HepG2 (cell line): ENCODE data around the gene PSD. TPM values are rescaled to one million over a fixed set of nuclear protein-coding genes. Genes with fewer than 3 reads are reported as not detected.

Source experiments
- ATAC-seq: fragments of 200-7000 bp; cut with Tn5 transposase; 3 replicates; pipeline ENCODE4 v1.9.1; 2020; ENCODE audit warnings: mild to moderate bottlenecking, moderate library complexity
- BruUV-seq: library from RNA; stranded (reverse); fragments of 400-500 nt; replicated peaks from 2 replicates; lab custom pipeline; 2021; lab: Mats Ljungman, UMichigan
- CTCF ChIA-PET: fragments of 300-600 bp; formaldehyde crosslinking; extraction: SDS; loops from one replicate; lab custom pipeline; 2021; ENCODE audit warnings: low total read pairs, inconsistent platforms, low intra/inter-chr PET ratio; lab: Yijun Ruan, JAX
- POLR2A ChIA-PET: fragments of 350-600 bp; sonication (Branson Sonifier 250); formaldehyde crosslinking; loops from one replicate; lab custom pipeline; 2020; ENCODE audit warnings: antibody characterized with exemption, inconsistent platforms; lab: Yijun Ruan, JAX
- DNase-seq: peaks from one replicate; pipeline ENCODE4 v3.0.0-alpha.2; 2015; ENCODE audit warnings: low spot score
- FAIRE-seq: peaks from 3 replicates; lab custom pipeline; 2011; peaks lifted over from hg19 to GRCh38; lab: Jason Lieb, UNC
- H2AFZ ChIP-seq: one replicate; pipeline ENCODE4 v1.6.1; 2011; ENCODE audit warnings: low read length, inconsistent platforms
- H3K27ac ChIP-seq: fragments of 300-600 bp; 3 replicates; pipeline ENCODE4 v1.8.0; 2011; ENCODE audit warnings: mixed run types, mild to moderate bottlenecking, mixed read lengths, low read length, inconsistent platforms; ENCODE audit not compliant: insufficient read depth; ENCODE audit errors: extremely low read length
- H3K27me3 ChIP-seq, 2 experiments: fragments of 200-600 bp in 1 of 2; 2 replicates in 1 of 2; 3 replicates in 1 of 2; pipeline versions ENCODE4 v1.6.0 to v1.8.0; 2011; ENCODE audit warnings: low read length in 2 of 2, mild to moderate bottlenecking in 2 of 2, moderate library complexity in 2 of 2, inconsistent platforms in 1 of 2; ENCODE audit not compliant: insufficient read depth in 2 of 2, control insufficient read depth in 1 of 2
- H3K36me3 ChIP-seq, 2 experiments: fragments of 200-600 bp in 1 of 2; replicated peaks in 1 of 2; 2 replicates in 1 of 2; 3 replicates in 1 of 2; pipeline versions ENCODE4 v1.5.1 to v1.8.0; 2011; ENCODE audit warnings: low read length in 2 of 2, inconsistent platforms in 1 of 2; ENCODE audit not compliant: insufficient read depth in 2 of 2, control insufficient read depth in 1 of 2
- H3K4me1 ChIP-seq: 2 replicates; pipeline ENCODE4 v1.5.1; 2012; ENCODE audit warnings: low read length, inconsistent platforms; ENCODE audit not compliant: insufficient read depth
- H3K4me2 ChIP-seq: 2 replicates; pipeline ENCODE4 v1.6.0; 2011; ENCODE audit warnings: low read depth, low read length, inconsistent platforms
- H3K4me3 ChIP-seq, 3 experiments: fragments of 200-600 bp in 1 of 3; sonication (generic), shearing (Covaris generic) in 1 of 3; replicated peaks in 1 of 3; 2 replicates each; pipeline ENCODE4 v1.5.1; 2011 to 2016; ENCODE audit warnings: low read length in 3 of 3, inconsistent platforms in 2 of 3, low read depth in 2 of 3, mild to moderate bottlenecking in 2 of 3, control low read depth in 1 of 3, mixed read lengths in 1 of 3; ENCODE audit not compliant: insufficient read depth in 1 of 3
- H3K79me2 ChIP-seq: one replicate; pipeline ENCODE4 v1.6.1; 2011; ENCODE audit warnings: low read length, inconsistent platforms; ENCODE audit not compliant: insufficient read depth
- H3K9ac ChIP-seq: 2 replicates; pipeline ENCODE4 v1.6.0; 2011; ENCODE audit warnings: mild to moderate bottlenecking, low read depth, low read length, inconsistent platforms; ENCODE audit not compliant: insufficient read depth
- H3K9me3 ChIP-seq: 2 replicates; pipeline ENCODE4 v1.5.1; 2012; ENCODE audit warnings: mild to moderate bottlenecking, low read length
- H4K20me1 ChIP-seq: 2 replicates; pipeline ENCODE4 v1.6.0; 2011; ENCODE audit warnings: inconsistent platforms, mild to moderate bottlenecking, low read length, moderate library complexity; ENCODE audit not compliant: insufficient read depth
- ATRX ChIP-seq: sonication (generic); formaldehyde crosslinking; IDR thresholded peaks from 2 replicates; pipeline ENCODE4 v1.4.0; 2020; ENCODE audit warnings: missing genetic modification reagents, borderline replicate concordance
- FOXK2 ChIP-seq: fragments of 450-650 bp; IDR thresholded peaks from 2 replicates; pipeline ENCODE4 v1.6.1; 2016
- SAP130 ChIP-seq: IDR thresholded peaks from 2 replicates; pipeline ENCODE4 v1.6.1; 2016; ENCODE audit warnings: low read depth
- ZNF33B ChIP-seq: sonication (generic); formaldehyde crosslinking; IDR thresholded peaks from 2 replicates; pipeline ENCODE4 v1.5.1; 2020; ENCODE audit warnings: mild to moderate bottlenecking, missing genetic modification reagents
- ZNF574 ChIP-seq: sonication (generic); formaldehyde crosslinking; IDR thresholded peaks from 2 replicates; pipeline ENCODE4 v1.4.0; 2020; ENCODE audit warnings: missing genetic modification reagents
- WGBS: methylation state at CpG from one replicate; pipeline ENCODE4 v1.1.6; 2017; ENCODE audit warnings: low lambda C conversion rate; 5-methylcytosine and 5-hydroxymethylcytosine counted together
- in situ Hi-C: cut with HindIII; loops from 2 replicates; pipeline ENCODE4 v1.10.0; 2017; ENCODE audit warnings: low pct_unique_long_range_greater_than_20kb; ENCODE audit not compliant: extremely low pct_ligation_motif_present
- intact Hi-C: fragments of 100-400 bp; cut with micrococcal nuclease; formaldehyde crosslinking; loops from one replicate; pipeline ENCODE4 v1.10.0; 2022; ENCODE audit not compliant: unreplicated experiment
- polyA plus RNA-seq, 8 experiments: library from polyadenylated mRNA; depleted of rRNA in 3 of 8; stranded (reverse) in 7 of 8; unstranded in 1 of 8; fragments of >200 nt; fragmentation: Illumina TruSeq in 4 of 8; extraction: Trizol in 4 of 8; gene quantifications; 2 replicates each; pipeline versions ENCODE4 v1.2.1 to v1.2.3, GENCODE V29; 2011 to 2016; ENCODE audit warnings: low read depth in 4 of 8, missing spikeins in 1 of 8, mixed read lengths in 1 of 8; ENCODE audit not compliant: insufficient read depth in 1 of 8
- total RNA-seq, 5 experiments: library from RNA; depleted of rRNA; stranded (reverse); fragments of >200 nt; fragmentation: Illumina TruSeq; extraction: Trizol; gene quantifications; 2 replicates each; pipeline ENCODE4 v1.2.3, GENCODE V29; 2016; ENCODE audit warnings: low read depth in 1 of 5
- TF ChIP-seq, protein P1 (sequence below): sonication (generic); formaldehyde crosslinking; IDR thresholded peaks from one replicate; pipeline ENCODE4 v1.5.1; 2020; ENCODE audit warnings: mild to moderate bottlenecking, missing genetic modification reagents; ENCODE audit errors: not compliant biosample characterization
- TF ChIP-seq, protein P2 (sequence below): sonication (generic); formaldehyde crosslinking; conservative IDR thresholded peaks from 2 replicates; pipeline ENCODE4 v1.4.0; 2020; ENCODE audit warnings: mild to moderate bottlenecking, missing genetic modification reagents, moderate library complexity

PSD gene
- total and polyA plus RNA-seq, 2 of the 13 experiments (the other 11 are each of a cell fraction or from before 2014, with no cell fraction given), result 0.35 to 0.58 TPM

GRCh38 chr10:102429468-102429867 lies 10.9 kb upstream of the PSD start:
- H3K79me2 ChIP-seq, result peaks cover 5% of the 10 kb centered on the region
- peaks cover 0 to 1% of the 10 kb centered on the region in 2 experiments; a peak in 1 of 5 replicates for H3K36me3 ChIP-seq
- H3K4me1 ChIP-seq, result peaks cover 24% of the 10 kb centered on the region
- FAIRE-seq, result no peak
- POLR2A ChIA-PET, result interaction anchor here (0.5 kb wide), 1 partner anchor 13 kb away, joined by 3 read pairs; no protein-coding TSS in a partner anchor
- no peak overlapping the region for H3K27ac ChIP-seq
- DNase-seq, result no peak
- BruUV-seq, result no TSS peak
- WGBS, result 78% methylated on average over 6 of the region's 8 CpGs
- H3K4me2 ChIP-seq, result no peak overlapping the region
- H4K20me1 ChIP-seq, result no peaks in the 10 kb centered on the region
- in situ Hi-C loops, result no loop called here
- CTCF ChIA-PET, result no interaction called here
- ATAC-seq, result no peak
- intact Hi-C loops, result no loop called here
- H3K9ac ChIP-seq, result no peak overlapping the region
- no peak overlapping the region for H3K4me3 ChIP-seq
- H3K9me3 ChIP-seq, result no peaks in the 10 kb centered on the region
- no peaks in the 10 kb centered on the region; a peak in 1 of 5 replicates for H3K27me3 ChIP-seq
- H2AFZ ChIP-seq, result no peak overlapping the region
- no peak for TF ChIP-seq SAP130 (CRISPR knock-in tag)
- TF ChIP-seq, protein P1, sequence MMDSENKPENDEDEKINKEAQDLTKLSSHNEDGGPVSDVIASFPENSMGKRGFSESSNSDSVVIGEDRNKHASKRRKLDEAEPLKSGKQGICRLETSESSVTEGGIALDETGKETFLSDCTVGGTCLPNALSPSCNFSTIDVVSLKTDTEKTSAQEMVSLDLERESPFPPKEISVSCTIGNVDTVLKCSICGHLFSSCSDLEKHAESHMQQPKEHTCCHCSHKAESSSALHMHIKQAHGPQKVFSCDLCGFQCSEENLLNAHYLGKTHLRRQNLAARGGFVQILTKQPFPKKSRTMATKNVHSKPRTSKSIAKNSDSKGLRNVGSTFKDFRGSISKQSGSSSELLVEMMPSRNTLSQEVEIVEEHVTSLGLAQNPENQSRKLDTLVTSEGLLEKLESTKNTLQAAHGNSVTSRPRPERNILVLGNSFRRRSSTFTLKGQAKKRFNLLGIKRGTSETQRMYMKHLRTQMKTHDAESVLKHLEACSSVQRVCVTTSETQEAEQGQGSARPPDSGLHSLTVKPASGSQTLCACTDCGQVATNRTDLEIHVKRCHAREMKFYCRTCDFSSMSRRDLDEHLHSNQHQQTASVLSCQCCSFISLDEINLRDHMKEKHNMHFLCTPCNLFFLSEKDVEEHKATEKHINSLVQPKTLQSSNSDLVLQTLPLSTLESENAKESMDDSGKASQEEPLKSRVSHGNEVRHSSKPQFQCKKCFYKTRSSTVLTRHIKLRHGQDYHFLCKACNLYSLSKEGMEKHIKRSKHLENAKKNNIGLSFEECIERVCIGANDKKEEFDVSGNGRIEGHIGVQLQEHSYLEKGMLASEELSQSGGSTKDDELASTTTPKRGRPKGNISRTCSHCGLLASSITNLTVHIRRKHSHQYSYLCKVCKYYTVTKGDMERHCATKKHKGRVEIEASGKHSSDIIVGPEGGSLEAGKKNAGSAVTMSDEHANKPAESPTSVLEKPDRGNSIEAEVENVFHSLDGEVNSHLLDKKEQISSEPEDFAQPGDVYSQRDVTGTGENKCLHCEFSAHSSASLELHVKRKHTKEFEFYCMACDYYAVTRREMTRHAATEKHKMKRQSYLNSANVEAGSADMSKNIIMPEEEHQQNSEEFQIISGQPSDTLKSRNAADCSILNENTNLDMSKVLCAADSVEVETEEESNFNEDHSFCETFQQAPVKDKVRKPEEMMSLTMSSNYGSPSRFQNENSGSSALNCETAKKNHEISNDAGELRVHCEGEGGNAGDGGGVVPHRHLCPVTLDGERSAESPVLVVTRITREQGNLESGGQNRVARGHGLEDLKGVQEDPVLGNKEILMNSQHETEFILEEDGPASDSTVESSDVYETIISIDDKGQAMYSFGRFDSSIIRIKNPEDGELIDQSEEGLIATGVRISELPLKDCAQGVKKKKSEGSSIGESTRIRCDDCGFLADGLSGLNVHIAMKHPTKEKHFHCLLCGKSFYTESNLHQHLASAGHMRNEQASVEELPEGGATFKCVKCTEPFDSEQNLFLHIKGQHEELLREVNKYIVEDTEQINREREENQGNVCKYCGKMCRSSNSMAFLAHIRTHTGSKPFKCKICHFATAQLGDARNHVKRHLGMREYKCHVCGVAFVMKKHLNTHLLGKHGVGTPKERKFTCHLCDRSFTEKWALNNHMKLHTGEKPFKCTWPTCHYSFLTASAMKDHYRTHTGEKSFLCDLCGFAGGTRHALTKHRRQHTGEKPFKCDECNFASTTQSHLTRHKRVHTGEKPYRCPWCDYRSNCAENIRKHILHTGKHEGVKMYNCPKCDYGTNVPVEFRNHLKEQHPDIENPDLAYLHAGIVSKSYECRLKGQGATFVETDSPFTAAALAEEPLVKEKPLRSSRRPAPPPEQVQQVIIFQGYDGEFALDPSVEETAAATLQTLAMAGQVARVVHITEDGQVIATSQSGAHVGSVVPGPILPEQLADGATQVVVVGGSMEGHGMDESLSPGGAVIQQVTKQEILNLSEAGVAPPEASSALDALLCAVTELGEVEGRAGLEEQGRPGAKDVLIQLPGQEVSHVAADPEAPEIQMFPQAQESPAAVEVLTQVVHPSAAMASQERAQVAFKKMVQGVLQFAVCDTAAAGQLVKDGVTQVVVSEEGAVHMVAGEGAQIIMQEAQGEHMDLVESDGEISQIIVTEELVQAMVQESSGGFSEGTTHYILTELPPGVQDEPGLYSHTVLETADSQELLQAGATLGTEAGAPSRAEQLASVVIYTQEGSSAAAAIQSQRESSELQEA, result no peak
- TF ChIP-seq, protein P2, sequence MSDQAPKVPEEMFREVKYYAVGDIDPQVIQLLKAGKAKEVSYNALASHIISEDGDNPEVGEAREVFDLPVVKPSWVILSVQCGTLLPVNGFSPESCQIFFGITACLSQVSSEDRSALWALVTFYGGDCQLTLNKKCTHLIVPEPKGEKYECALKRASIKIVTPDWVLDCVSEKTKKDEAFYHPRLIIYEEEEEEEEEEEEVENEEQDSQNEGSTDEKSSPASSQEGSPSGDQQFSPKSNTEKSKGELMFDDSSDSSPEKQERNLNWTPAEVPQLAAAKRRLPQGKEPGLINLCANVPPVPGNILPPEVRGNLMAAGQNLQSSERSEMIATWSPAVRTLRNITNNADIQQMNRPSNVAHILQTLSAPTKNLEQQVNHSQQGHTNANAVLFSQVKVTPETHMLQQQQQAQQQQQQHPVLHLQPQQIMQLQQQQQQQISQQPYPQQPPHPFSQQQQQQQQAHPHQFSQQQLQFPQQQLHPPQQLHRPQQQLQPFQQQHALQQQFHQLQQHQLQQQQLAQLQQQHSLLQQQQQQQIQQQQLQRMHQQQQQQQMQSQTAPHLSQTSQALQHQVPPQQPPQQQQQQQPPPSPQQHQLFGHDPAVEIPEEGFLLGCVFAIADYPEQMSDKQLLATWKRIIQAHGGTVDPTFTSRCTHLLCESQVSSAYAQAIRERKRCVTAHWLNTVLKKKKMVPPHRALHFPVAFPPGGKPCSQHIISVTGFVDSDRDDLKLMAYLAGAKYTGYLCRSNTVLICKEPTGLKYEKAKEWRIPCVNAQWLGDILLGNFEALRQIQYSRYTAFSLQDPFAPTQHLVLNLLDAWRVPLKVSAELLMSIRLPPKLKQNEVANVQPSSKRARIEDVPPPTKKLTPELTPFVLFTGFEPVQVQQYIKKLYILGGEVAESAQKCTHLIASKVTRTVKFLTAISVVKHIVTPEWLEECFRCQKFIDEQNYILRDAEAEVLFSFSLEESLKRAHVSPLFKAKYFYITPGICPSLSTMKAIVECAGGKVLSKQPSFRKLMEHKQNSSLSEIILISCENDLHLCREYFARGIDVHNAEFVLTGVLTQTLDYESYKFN, result no peak
- TF ChIP-seq ZNF33B, result no peak
- no peak for TF ChIP-seq ZNF574 (CRISPR knock-in tag)
- TF ChIP-seq ATRX (CRISPR knock-in tag), result no peak
- no peak for TF ChIP-seq FOXK2
